ENCODE results near the gene TAF8. TPM values are rescaled to one million over a fixed set of nuclear protein-coding genes. Genes with fewer than 3 reads are reported as not detected.

Gene TAF8
- total RNA-seq, 2 experiments from 2014 or later, result 30.1 to 34.7 TPM

- intact Hi-C loops (cut with DNase I, micrococcal nuclease), result no loop called here
- H3K4me1 Mint-ChIP-seq (ENCODE audit: low read depth), result no peaks in the 10 kb centered on the region
- Histone ChIP-seq H3K4me3 (ENCODE audit: low read length) (no peak overlapping the region), H3K27me3 (ENCODE audit: control insufficient read depth in 1 of 2, insufficient read depth in 2 of 2, low read length in 2 of 2) (no peaks in the 10 kb centered on the region), H3K4me1 (ENCODE audit: insufficient read depth, low read length) (no peaks in the 10 kb centered on the region), H3K9me3 (ENCODE audit: control insufficient read depth in 1 of 2, insufficient read depth in 1 of 2, low read length in 2 of 2) (no peaks in the 10 kb centered on the region), H3K36me3 (ENCODE audit: insufficient read depth, low read length) (peaks cover 85% of the 10 kb centered on the region), H3K27ac (ENCODE audit: low read depth in 1 of 2, low read length in 2 of 2) (no peak overlapping the region)
- DNase-seq (no peak), ATAC-seq (ENCODE audit: poor library complexity) (no peak)
- H3K36me3 Mint-ChIP-seq (ENCODE audit: low read depth), result peaks cover 21% of the 10 kb centered on the region
- no peaks in the 10 kb centered on the region for H3K9me3 Mint-ChIP-seq
- H3K27ac Mint-ChIP-seq, result no peak overlapping the region
- H3K27me3 Mint-ChIP-seq, result no peaks in the 10 kb centered on the region
- POLR2A ChIA-PET, result no interaction called here
- CTCF ChIA-PET, result no interaction called here
- no peak overlapping the region for H3K4me3 Mint-ChIP-seq
- TF ChIP-seq CTCF (IDR thresholded peaks at IDR 0.05), result no peak
Measured at GRCh38 chr6:42068872-42069522, 18.7 kb downstream of the TAF8 start.

GRCh38 chr6:42071881-42072583, 21.7 kb downstream of the TAF8 start:
- intact Hi-C loops (cut with DNase I, micrococcal nuclease), result no loop called here
- H3K36me3 Mint-ChIP-seq (ENCODE audit: low read depth), result peaks cover 30% of the 10 kb centered on the region

GRCh38 chr6:42073287-42073686, 23.0 kb downstream of the TAF8 start:
- no peaks in the 10 kb centered on the region for H3K9me3 ChIP-seq (ENCODE audit: control insufficient read depth in 1 of 2, insufficient read depth in 1 of 2, low read length in 2 of 2)
- H3K27me3 ChIP-seq (ENCODE audit: control insufficient read depth in 1 of 2, insufficient read depth in 2 of 2, low read length in 2 of 2), result no peaks in the 10 kb centered on the region
- no peaks in the 10 kb centered on the region for H3K27me3 Mint-ChIP-seq
- no peaks in the 10 kb centered on the region for H3K9me3 Mint-ChIP-seq
- peaks cover 40% of the 10 kb centered on the region for H3K36me3 Mint-ChIP-seq (ENCODE audit: low read depth)
- TF ChIP-seq CTCF (IDR thresholded peaks at IDR 0.05), result no peak
- DNase-seq (no peak), ATAC-seq (ENCODE audit: poor library complexity) (no peak)
- peaks cover 82% of the 10 kb centered on the region for H3K36me3 ChIP-seq (ENCODE audit: insufficient read depth, low read length)
- H3K4me1 Mint-ChIP-seq (ENCODE audit: low read depth), result peaks cover 6% of the 10 kb centered on the region
- H3K4me3 Mint-ChIP-seq, result no peak overlapping the region
- H3K27ac ChIP-seq (ENCODE audit: low read depth in 1 of 2, low read length in 2 of 2), result no peak overlapping the region
- no peak overlapping the region for H3K27ac Mint-ChIP-seq
- peaks cover 2% of the 10 kb centered on the region for H3K4me1 ChIP-seq (ENCODE audit: insufficient read depth, low read length)
- intact Hi-C loops (cut with DNase I, micrococcal nuclease), result no loop called here
- CTCF ChIA-PET, result interaction anchor here (1.3 to 1.4 kb wide), 2 partner anchors 31 to 287 kb away, joined by 4 read pairs; partner anchors contain the start of gene TOMM6
- no peak overlapping the region for H3K4me3 ChIP-seq (ENCODE audit: low read length)
- POLR2A ChIA-PET, result no interaction called here

More at GRCh38 chr6:42071881-42072583, 21.7 kb downstream of the TAF8 start:
- H3K27me3 ChIP-seq (ENCODE audit: control insufficient read depth in 1 of 2, insufficient read depth in 2 of 2, low read length in 2 of 2), result no peaks in the 10 kb centered on the region
- Mint-ChIP-seq H3K27me3 (no peaks in the 10 kb centered on the region), H3K27ac (no peak overlapping the region), H3K4me1 (ENCODE audit: low read depth) (peaks cover 6% of the 10 kb centered on the region), H3K4me3 (no peak overlapping the region), H3K9me3 (no peaks in the 10 kb centered on the region)
- no peak for TF ChIP-seq CTCF (IDR thresholded peaks at IDR 0.05)
- no peaks in the 10 kb centered on the region for H3K9me3 ChIP-seq (ENCODE audit: control insufficient read depth in 1 of 2, insufficient read depth in 1 of 2, low read length in 2 of 2)
- no peak for DNase-seq
- ATAC-seq (ENCODE audit: poor library complexity), result no peak
- POLR2A ChIA-PET, result interaction anchor here (1.0 kb wide), 1 partner anchor 21 kb away, joined by 3 read pairs; no protein-coding TSS in a partner anchor
- H3K36me3 ChIP-seq (ENCODE audit: insufficient read depth, low read length), result peaks cover 82% of the 10 kb centered on the region
- no peak overlapping the region for H3K4me3 ChIP-seq (ENCODE audit: low read length)
- H3K27ac ChIP-seq (ENCODE audit: low read depth in 1 of 2, low read length in 2 of 2), result no peak overlapping the region
- CTCF ChIA-PET, result interaction anchor here (1.0 to 1.3 kb wide), 2 partner anchors 285 to 476 kb away, joined by 4 read pairs; partner anchors contain the start of gene TOMM6
- H3K4me1 ChIP-seq (ENCODE audit: insufficient read depth, low read length), result peaks cover 2% of the 10 kb centered on the region
